Sigmoid colon (tissue), 7 donors: ENCODE results near the gene PRKN. TPM values are rescaled to one million over a fixed set of nuclear protein-coding genes. Genes with fewer than 3 reads are reported as not detected.

ENCODE experiments used
- DNase-seq: peaks from one replicate; pipeline ENCODE4 v3.0.0-alpha.2; 2019
- H3K27ac ChIP-seq, 4 donors: fragments of 200-600 bp; sonication (generic); one replicate each; pipeline ENCODE4 v1.5.1; 2016 to 2019; ENCODE audit warnings: mild to moderate bottlenecking in 1 of 4
- H3K27me3 ChIP-seq, 3 donors: fragments of 200-600 bp; sonication (generic); one replicate each; pipeline ENCODE4 v1.5.1; 2019; ENCODE audit warnings: mild to moderate bottlenecking in 1 of 3
- H3K36me3 ChIP-seq, 4 donors: fragments of 200-600 bp; sonication (generic); one replicate each; pipeline ENCODE4 v1.5.1; 2016 to 2019
- H3K4me1 ChIP-seq, 4 donors: fragments of 200-600 bp; sonication (generic); one replicate each; pipeline ENCODE4 v1.5.1; 2017 to 2019
- H3K4me3 ChIP-seq, 4 donors: fragments of 200-600 bp; sonication (generic); one replicate each; pipeline ENCODE4 v1.5.1; 2017 to 2019; ENCODE audit warnings: mild to moderate bottlenecking in 2 of 4, moderate library complexity in 1 of 4
- H3K9me3 ChIP-seq, 4 donors: fragments of 200-600 bp in 3 of 4; sonication (generic) in 3 of 4; one replicate each; pipeline versions ENCODE4 v1.5.1 to v1.6.1; 2013 to 2019
- EP300 ChIP-seq, 4 donors: sonication (generic); formaldehyde crosslinking; IDR thresholded peaks; one replicate each; pipeline ENCODE4 v1.6.1; 2017; ENCODE audit warnings: antibody characterized with exemption in 4 of 4
- POLR2A ChIP-seq, 2 donors: fragments of 450-650 bp; IDR thresholded peaks; one replicate each; pipeline ENCODE4 v1.6.1; 2016; ENCODE audit warnings: antibody characterized with exemption in 2 of 2, mild to moderate bottlenecking in 2 of 2, moderate library complexity in 2 of 2
- POLR2AphosphoS5 ChIP-seq, 4 donors: sonication (generic); formaldehyde crosslinking; IDR thresholded peaks; one replicate each; pipeline ENCODE4 v1.6.1; 2017; ENCODE audit warnings: antibody characterized with exemption in 4 of 4
- WGBS, 2 donors: extraction: QIAGEN DNeasy Blood & Tissue Kit; methylation state at CpG; one replicate each; pipeline ENCODE4 v1.1.7; 2013; 5-methylcytosine and 5-hydroxymethylcytosine counted together
- intact Hi-C: fragments of 100-400 bp; cut with DNase I; formaldehyde crosslinking; loops from one replicate; pipeline ENCODE4 v1.15.1; 2023
- polyA plus RNA-seq, 3 donors: library from polyadenylated mRNA; stranded (reverse); fragments of 200-250 nt; gene quantifications; one replicate each; pipeline ENCODE4 v1.2.3, GENCODE V29; 2013
- total RNA-seq, 4 donors: library from RNA; depleted of rRNA; stranded (reverse); fragments of >200 nt; gene quantifications; one replicate each; pipeline ENCODE4 v1.1.0, GENCODE V29; 2016
- TF ChIP-seq, protein P1 (sequence below), 4 experiments: fragments of 450-650 bp in 3 of 4; fragments of 200-600 bp in 1 of 4; IDR thresholded peaks; one replicate each; pipeline ENCODE4 v1.5.1; 2016 to 2019; ENCODE audit warnings: antibody characterized with exemption in 4 of 4, mild to moderate bottlenecking in 3 of 4, moderate library complexity in 2 of 4
- donor health status: healthy with polysubstance abuse.
- donor health status: Bipolar disorder and iron deficiency.
- donor health status: healthy.

The PRKN gene
- total and polyA plus RNA-seq, 7 donors, result 0.38 to 173 (median 9.7) TPM

- TF ChIP-seq EP300 (IDR thresholded peaks at IDR 0.05), result no peak
- TF ChIP-seq POLR2A (IDR thresholded peaks at IDR 0.05), result no peak
- TF ChIP-seq POLR2AphosphoS5 (IDR thresholded peaks at IDR 0.05), result no peak
- TF ChIP-seq, protein P1, sequence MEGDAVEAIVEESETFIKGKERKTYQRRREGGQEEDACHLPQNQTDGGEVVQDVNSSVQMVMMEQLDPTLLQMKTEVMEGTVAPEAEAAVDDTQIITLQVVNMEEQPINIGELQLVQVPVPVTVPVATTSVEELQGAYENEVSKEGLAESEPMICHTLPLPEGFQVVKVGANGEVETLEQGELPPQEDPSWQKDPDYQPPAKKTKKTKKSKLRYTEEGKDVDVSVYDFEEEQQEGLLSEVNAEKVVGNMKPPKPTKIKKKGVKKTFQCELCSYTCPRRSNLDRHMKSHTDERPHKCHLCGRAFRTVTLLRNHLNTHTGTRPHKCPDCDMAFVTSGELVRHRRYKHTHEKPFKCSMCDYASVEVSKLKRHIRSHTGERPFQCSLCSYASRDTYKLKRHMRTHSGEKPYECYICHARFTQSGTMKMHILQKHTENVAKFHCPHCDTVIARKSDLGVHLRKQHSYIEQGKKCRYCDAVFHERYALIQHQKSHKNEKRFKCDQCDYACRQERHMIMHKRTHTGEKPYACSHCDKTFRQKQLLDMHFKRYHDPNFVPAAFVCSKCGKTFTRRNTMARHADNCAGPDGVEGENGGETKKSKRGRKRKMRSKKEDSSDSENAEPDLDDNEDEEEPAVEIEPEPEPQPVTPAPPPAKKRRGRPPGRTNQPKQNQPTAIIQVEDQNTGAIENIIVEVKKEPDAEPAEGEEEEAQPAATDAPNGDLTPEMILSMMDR (IDR thresholded peaks at IDR 0.05), result no peak
- no peaks in the 10 kb centered on the region for H3K9me3 ChIP-seq
- DNase-seq, result no peak
- no peaks in the 10 kb centered on the region for H3K27me3 ChIP-seq
- intact Hi-C loops, result no loop called here
- 91 to 94% methylated on average over 5 of the region's 5 CpGs for WGBS, 2 donors
- H3K4me1 ChIP-seq, result no peaks in the 10 kb centered on the region
- no peak overlapping the region for H3K4me3 ChIP-seq
- no peaks in the 10 kb centered on the region for H3K36me3 ChIP-seq
- H3K27ac ChIP-seq, result no peak overlapping the region
Observed at GRCh38 chr6:162610351-162610750, 117.2 kb downstream of the PRKN start.

DNA sequence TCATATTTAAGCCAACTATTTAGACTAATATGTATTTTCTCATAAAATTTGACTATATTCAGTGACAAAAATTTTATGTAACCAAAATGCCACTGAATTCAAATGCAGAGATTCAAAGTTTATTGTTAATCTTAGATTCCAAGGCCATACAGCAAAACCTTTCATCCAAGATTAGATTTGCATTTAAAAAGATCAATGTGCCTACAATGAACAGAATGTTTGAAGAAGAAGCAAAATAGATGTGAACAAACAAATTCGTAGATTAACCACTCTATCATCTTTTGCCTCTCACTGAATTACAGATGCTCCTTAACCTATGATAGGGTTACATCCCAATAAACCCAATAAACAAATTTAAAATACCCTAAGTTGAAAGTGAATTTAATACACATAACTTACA lies 121.7 kb downstream of the PRKN start:
- DNase-seq, result no peak
- Histone ChIP-seq H3K4me3 (no peak overlapping the region), H3K9me3 (no peaks in the 10 kb centered on the region), H3K4me1 (no peaks in the 10 kb centered on the region), H3K27ac (no peak overlapping the region), H3K36me3 (no peaks in the 10 kb centered on the region), H3K27me3 (no peaks in the 10 kb centered on the region)
- TF ChIP-seq POLR2AphosphoS5 (IDR thresholded peaks at IDR 0.05), result no peak
- WGBS, 2 donors, result 78 to 82% methylated on average over 1 of the region's 1 CpG
- intact Hi-C loops, result no loop called here

GRCh38 chr6:162603231-162604015 lies 124.1 kb downstream of the PRKN start:
- Histone ChIP-seq H3K4me3 (no peak overlapping the region), H3K4me1 (no peaks in the 10 kb centered on the region), H3K27ac (no peak overlapping the region), H3K27me3 (no peaks in the 10 kb centered on the region), H3K9me3 (no peaks in the 10 kb centered on the region), H3K36me3 (no peaks in the 10 kb centered on the region)
- WGBS, 2 donors, result 92 to 94% methylated on average over 13 of the region's 13 CpGs
- no peak for DNase-seq
- TF ChIP-seq POLR2AphosphoS5 (IDR thresholded peaks at IDR 0.05), result no peak
- no peak for TF ChIP-seq POLR2A (IDR thresholded peaks at IDR 0.05)
- no peak for TF ChIP-seq EP300 (IDR thresholded peaks at IDR 0.05)
- TF ChIP-seq, protein P1 (IDR thresholded peaks at IDR 0.05), result no peak
- intact Hi-C loops, result no loop called here

DNA sequence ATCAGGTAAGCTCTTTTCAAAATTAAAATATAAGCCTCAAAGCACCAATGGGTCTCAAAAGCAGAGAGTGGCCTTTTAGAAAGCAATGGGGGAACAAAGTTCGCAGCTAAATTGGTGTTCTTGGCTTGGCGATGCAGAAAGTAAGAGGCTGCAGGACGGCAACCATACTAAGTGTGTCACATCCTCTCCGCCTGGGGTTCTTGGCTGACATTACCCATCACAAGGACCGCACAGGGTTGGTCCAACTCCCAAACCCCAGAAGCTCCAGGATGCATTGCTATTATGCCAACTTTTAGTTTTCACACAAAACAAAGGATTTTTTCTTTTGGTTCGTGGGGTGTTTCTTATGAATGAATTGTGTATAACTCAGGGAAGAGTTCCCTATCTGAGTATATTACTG lies 124.8 kb downstream of the PRKN start:
- Histone ChIP-seq H3K9me3 (no peaks in the 10 kb centered on the region), H3K27ac (no peak overlapping the region), H3K27me3 (no peaks in the 10 kb centered on the region), H3K4me1 (no peaks in the 10 kb centered on the region), H3K4me3 (no peak overlapping the region), H3K36me3 (no peaks in the 10 kb centered on the region)
- intact Hi-C loops, result no loop called here
- 91 to 92% methylated on average over 6 of the region's 6 CpGs for WGBS, 2 donors
- DNase-seq, result no peak
- TF ChIP-seq POLR2A (IDR thresholded peaks at IDR 0.05) (no peak), EP300 (IDR thresholded peaks at IDR 0.05) (no peak), POLR2AphosphoS5 (IDR thresholded peaks at IDR 0.05) (no peak)
- TF ChIP-seq, protein P1 (IDR thresholded peaks at IDR 0.05), result no peak

DNA sequence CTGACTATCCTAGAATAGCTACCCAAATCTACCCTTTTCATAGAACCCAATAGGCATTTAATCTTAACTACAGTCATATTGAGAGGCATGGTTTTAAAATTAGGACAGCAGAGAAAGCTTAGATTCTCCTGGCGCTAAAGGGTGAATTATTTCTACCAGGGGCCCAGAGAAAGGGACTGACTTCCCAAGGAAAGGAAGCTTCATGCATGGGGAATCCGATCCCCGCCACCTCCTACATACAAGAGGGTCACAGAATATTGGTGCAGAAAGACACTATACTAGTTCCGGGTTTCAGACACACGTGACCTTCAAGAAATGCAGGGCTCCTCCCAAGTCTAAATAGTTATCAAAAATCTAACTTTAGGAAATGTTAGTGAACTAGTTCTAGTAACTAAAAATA lies 130.9 kb downstream of the PRKN start:
- Histone ChIP-seq H3K4me1 (no peaks in the 10 kb centered on the region), H3K4me3 (no peak overlapping the region), H3K27ac (no peak overlapping the region), H3K36me3 (no peaks in the 10 kb centered on the region), H3K9me3 (no peaks in the 10 kb centered on the region), H3K27me3 (no peaks in the 10 kb centered on the region)
- no peak for TF ChIP-seq POLR2A (IDR thresholded peaks at IDR 0.05)
- no peak for TF ChIP-seq POLR2AphosphoS5 (IDR thresholded peaks at IDR 0.05)
- no peak for TF ChIP-seq EP300 (IDR thresholded peaks at IDR 0.05)
- TF ChIP-seq, protein P1 (IDR thresholded peaks at IDR 0.05), result no peak
- DNase-seq, result no peak
- WGBS, 2 donors, result 92 to 93% methylated on average over 5 of the region's 5 CpGs
- intact Hi-C loops, result no loop called here
